ENCODE data around the gene SPATA4.
A peak's percentile ranks its signal among the peaks of the same experiment; 100 is the strongest.

The SPATA4 gene

GRCh38 chr4:176153124-176153523, 42.3 kb downstream of the SPATA4 start:
- Histone ChIP-seq H3K27ac (replicated peaks) (no peak overlapping the region), H3K27me3 (ENCODE audit: insufficient read depth, poor library complexity, severe bottlenecking) (no peaks in the 10 kb centered on the region), H3K4me3 (replicated peaks; ENCODE audit: insufficient read depth, low read length) (no peak overlapping the region)
- no peak for DNase-seq (ENCODE audit: low read depth in 1 of 2, low spot score in 1 of 2)
- TF ChIP-seq CTCF (IDR thresholded peaks at IDR 0.05; ENCODE audit: insufficient read depth, low read length) = no peak
- TF ChIP-seq, protein P1, sequence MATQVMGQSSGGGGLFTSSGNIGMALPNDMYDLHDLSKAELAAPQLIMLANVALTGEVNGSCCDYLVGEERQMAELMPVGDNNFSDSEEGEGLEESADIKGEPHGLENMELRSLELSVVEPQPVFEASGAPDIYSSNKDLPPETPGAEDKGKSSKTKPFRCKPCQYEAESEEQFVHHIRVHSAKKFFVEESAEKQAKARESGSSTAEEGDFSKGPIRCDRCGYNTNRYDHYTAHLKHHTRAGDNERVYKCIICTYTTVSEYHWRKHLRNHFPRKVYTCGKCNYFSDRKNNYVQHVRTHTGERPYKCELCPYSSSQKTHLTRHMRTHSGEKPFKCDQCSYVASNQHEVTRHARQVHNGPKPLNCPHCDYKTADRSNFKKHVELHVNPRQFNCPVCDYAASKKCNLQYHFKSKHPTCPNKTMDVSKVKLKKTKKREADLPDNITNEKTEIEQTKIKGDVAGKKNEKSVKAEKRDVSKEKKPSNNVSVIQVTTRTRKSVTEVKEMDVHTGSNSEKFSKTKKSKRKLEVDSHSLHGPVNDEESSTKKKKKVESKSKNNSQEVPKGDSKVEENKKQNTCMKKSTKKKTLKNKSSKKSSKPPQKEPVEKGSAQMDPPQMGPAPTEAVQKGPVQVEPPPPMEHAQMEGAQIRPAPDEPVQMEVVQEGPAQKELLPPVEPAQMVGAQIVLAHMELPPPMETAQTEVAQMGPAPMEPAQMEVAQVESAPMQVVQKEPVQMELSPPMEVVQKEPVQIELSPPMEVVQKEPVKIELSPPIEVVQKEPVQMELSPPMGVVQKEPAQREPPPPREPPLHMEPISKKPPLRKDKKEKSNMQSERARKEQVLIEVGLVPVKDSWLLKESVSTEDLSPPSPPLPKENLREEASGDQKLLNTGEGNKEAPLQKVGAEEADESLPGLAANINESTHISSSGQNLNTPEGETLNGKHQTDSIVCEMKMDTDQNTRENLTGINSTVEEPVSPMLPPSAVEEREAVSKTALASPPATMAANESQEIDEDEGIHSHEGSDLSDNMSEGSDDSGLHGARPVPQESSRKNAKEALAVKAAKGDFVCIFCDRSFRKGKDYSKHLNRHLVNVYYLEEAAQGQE (IDR thresholded peaks at IDR 0.05; ENCODE audit: insufficient replicate concordance, low read depth) = no peak
- TF ChIP-seq SPI1 (IDR thresholded peaks at IDR 0.05; ENCODE audit: borderline replicate concordance, low read depth) = no peak
- TF ChIP-seq GABPA (IDR thresholded peaks at IDR 0.05; ENCODE audit: low read depth) = no peak
- TF ChIP-seq POLR2AphosphoS5 (IDR thresholded peaks at IDR 0.05; ENCODE audit: low read depth) = no peak

DNA sequence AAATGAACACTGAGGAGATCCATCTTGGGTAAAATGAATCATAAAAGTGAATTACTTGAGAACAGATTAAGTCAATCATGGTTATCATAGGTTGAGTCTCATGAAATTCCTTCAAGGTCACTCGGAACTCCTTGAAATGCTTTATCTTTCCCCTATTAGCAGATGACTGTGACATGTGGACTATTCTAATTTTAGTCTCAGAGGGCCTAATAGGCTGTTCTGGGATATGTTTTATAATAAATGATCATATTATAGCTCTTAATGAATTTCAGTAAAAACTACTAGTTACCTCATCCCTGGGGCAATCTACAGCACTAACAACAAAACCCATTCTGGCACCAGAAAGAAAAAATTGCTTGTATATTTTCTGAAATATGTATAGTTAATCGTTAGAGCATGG, 44.7 kb downstream of the SPATA4 start:
- no peak for DNase-seq (ENCODE audit: low read depth in 1 of 2, low spot score in 1 of 2)
- Histone ChIP-seq H3K27ac (replicated peaks) (no peak overlapping the region), H3K4me3 (replicated peaks; ENCODE audit: insufficient read depth, low read length) (no peak overlapping the region), H3K27me3 (ENCODE audit: insufficient read depth, poor library complexity, severe bottlenecking) (no peaks in the 10 kb centered on the region)
- no peak for TF ChIP-seq GABPA (IDR thresholded peaks at IDR 0.05; ENCODE audit: low read depth)
- no peak for TF ChIP-seq CTCF (IDR thresholded peaks at IDR 0.05; ENCODE audit: insufficient read depth, low read length)
- TF ChIP-seq, protein P1 (IDR thresholded peaks at IDR 0.05; ENCODE audit: insufficient replicate concordance, low read depth) = no peak
- no peak for TF ChIP-seq SPI1 (IDR thresholded peaks at IDR 0.05; ENCODE audit: borderline replicate concordance, low read depth)
- TF ChIP-seq POLR2AphosphoS5 (IDR thresholded peaks at IDR 0.05; ENCODE audit: low read depth) = no peak

GRCh38 chr4:176150356-176150682, 45.1 kb downstream of the SPATA4 start:
- TF ChIP-seq GABPA (IDR thresholded peaks at IDR 0.05; ENCODE audit: low read depth) (no peak), CTCF (IDR thresholded peaks at IDR 0.05; ENCODE audit: insufficient read depth, low read length) (no peak), SPI1 (IDR thresholded peaks at IDR 0.05; ENCODE audit: borderline replicate concordance, low read depth) (no peak), POLR2AphosphoS5 (IDR thresholded peaks at IDR 0.05; ENCODE audit: low read depth) (no peak)
- TF ChIP-seq, protein P1 (IDR thresholded peaks at IDR 0.05; ENCODE audit: insufficient replicate concordance, low read depth) = no peak
- peak in 1 of 2 experiments; percentile 7 for DNase-seq (ENCODE audit: low read depth in 1 of 2, low spot score in 1 of 2)
- H3K4me3 ChIP-seq (replicated peaks; ENCODE audit: insufficient read depth, low read length) = no peak overlapping the region
- no peak overlapping the region for H3K27ac ChIP-seq (replicated peaks)
- no peaks in the 10 kb centered on the region for H3K27me3 ChIP-seq (ENCODE audit: insufficient read depth, poor library complexity, severe bottlenecking)

Data from HL-60 (cell line).